AG04450 (cell line): ENCODE measurements around the gene INPP5A. TPM values are rescaled to one million over a fixed set of nuclear protein-coding genes. Genes with fewer than 3 reads are reported as not detected.

Experiments
- CTCF ChIA-PET: fragments of 300-600, 350-600 bp; formaldehyde crosslinking; extraction: SDS; loops from one replicate; lab custom pipeline; 2022; ENCODE audit warnings: antibody characterized with exemption, inconsistent platforms; lab: Charles Lee
- POLR2A ChIA-PET: fragments of 350-600 bp; formaldehyde crosslinking; extraction: SDS; loops from one replicate; lab custom pipeline; 2021; ENCODE audit warnings: antibody characterized with exemption, inconsistent platforms; lab: Yijun Ruan, JAX
- DNase-seq: peaks from one replicate; pipeline ENCODE4 v3.0.0-alpha.2; 2011; ENCODE audit warnings: low read depth, low spot score
- H3K27ac ChIP-seq: one replicate; pipeline ENCODE4 v1.5.1; 2012; ENCODE audit warnings: low read depth, low read length, control low read depth
- H3K27me3 ChIP-seq: one replicate; pipeline ENCODE4 v1.6.0; 2012; ENCODE audit warnings: low read length; ENCODE audit not compliant: control insufficient read depth, insufficient read depth
- H3K4me3 ChIP-seq: 2 replicates; pipeline ENCODE4 v1.5.1; 2011; ENCODE audit warnings: mild to moderate bottlenecking, low read depth, low read length, control low read depth
- H3K9me3 ChIP-seq: 2 replicates; pipeline ENCODE4 v1.5.1; 2012; ENCODE audit warnings: low read length; ENCODE audit not compliant: control insufficient read depth, insufficient read depth
- CTCF ChIP-seq: IDR thresholded peaks from 2 replicates; pipeline ENCODE4 v1.5.1; 2011; ENCODE audit warnings: low read depth, low read length, control low read depth, inconsistent platforms
- polyA plus RNA-seq: library from polyadenylated mRNA; depleted of rRNA; stranded (reverse); fragments of >200 nt; gene quantifications from 2 replicates; pipeline ENCODE4 v1.2.3, GENCODE V29; 2011

INPP5A gene
- polyA plus RNA-seq, 1 experiment = 22.5 TPM

- H3K4me3 ChIP-seq = no peak overlapping the region
- DNase-seq = no peak
- CTCF ChIA-PET = interaction anchor here (1.1 to 1.4 kb wide), 2 partner anchors 182 to 187 kb away, joined by 4 read pairs; no protein-coding TSS in a partner anchor
These were observed 102.9 kb downstream of the INPP5A start for GRCh38 chr10:132640326-132641125.

GRCh38 chr10:132641401-132641800, 103.8 kb downstream of the INPP5A start:
- Histone ChIP-seq H3K4me3 (no peak overlapping the region), H3K9me3 (no peaks in the 10 kb centered on the region; the same call in 1 of the 2 replicates), H3K27me3 (no peaks in the 10 kb centered on the region), H3K27ac (no peak overlapping the region)
- no peak for DNase-seq
- CTCF ChIA-PET = no interaction called here
- no peak for TF ChIP-seq CTCF
- POLR2A ChIA-PET = no interaction called here

More at GRCh38 chr10:132640326-132641125, 102.9 kb downstream of the INPP5A start:
- H3K9me3 ChIP-seq = no peaks in the 10 kb centered on the region; the same call in 1 of the 2 replicates
- H3K27me3 ChIP-seq = no peaks in the 10 kb centered on the region
- POLR2A ChIA-PET = no interaction called here
- no peak overlapping the region for H3K27ac ChIP-seq
- TF ChIP-seq CTCF = no peak

- Histone ChIP-seq H3K9me3 (no peaks in the 10 kb centered on the region; the same call in 1 of the 2 replicates), H3K27ac (no peak overlapping the region), H3K27me3 (no peaks in the 10 kb centered on the region), H3K4me3 (no peak overlapping the region)
- CTCF ChIA-PET = interaction anchor here (1.5 kb wide), 2 partner anchors 13 to 182 kb away, joined by 3 to 6 read pairs; no protein-coding TSS in a partner anchor
- DNase-seq = no peak
- no peak for TF ChIP-seq CTCF
- POLR2A ChIA-PET = no interaction called here
These were observed 104.6 kb downstream of the INPP5A start for GRCh38 chr10:132641966-132642731.

GRCh38 chr10:132642732-132643008, 105.1 kb downstream of the INPP5A start:
- ChIA-PET POLR2A (no interaction called here), CTCF (interaction anchor here (1.5 kb wide), 2 partner anchors 12 to 183 kb away, joined by 3 to 6 read pairs; no protein-coding TSS in a partner anchor)
- no peak for DNase-seq
- no peaks in the 10 kb centered on the region for H3K27me3 ChIP-seq
- no peaks in the 10 kb centered on the region; the same call in 1 of the 2 replicates for H3K9me3 ChIP-seq
- TF ChIP-seq CTCF = no peak
- no peak overlapping the region for H3K27ac ChIP-seq
- H3K4me3 ChIP-seq = no peak overlapping the region
